Lower leg skin (tissue), 4 donors: ENCODE measurements around the gene ERI3. TPM values are rescaled to one million over a fixed set of nuclear protein-coding genes. Genes with fewer than 3 reads are reported as not detected.

ENCODE experiments used
- DNase-seq, 2 donors: peaks; one replicate each; pipeline ENCODE4 v3.0.0-alpha.2; 2019; ENCODE audit warnings: low spot score in 2 of 2
- H3K4me3 ChIP-seq: fragments of 200-600 bp; sonication (generic); 2 replicates; pipeline ENCODE4 v1.5.1; 2017; ENCODE audit warnings: mild to moderate bottlenecking, low read depth; ENCODE audit not compliant: poor library complexity, severe bottlenecking
- POLR2A ChIP-seq, 2 donors: fragments of 450-650 bp; IDR thresholded peaks; one replicate each; pipeline ENCODE4 v1.6.1; 2016 to 2017; ENCODE audit warnings: antibody characterized with exemption in 2 of 2, mild to moderate bottlenecking in 1 of 2, moderate library complexity in 1 of 2
- WGBS, 2 donors: methylation state at CpG; one replicate each; pipeline ENCODE4 v1.1.5; 2018; 5-methylcytosine and 5-hydroxymethylcytosine counted together
- intact Hi-C: fragments of 100-400 bp; cut with DNase I; formaldehyde crosslinking; loops from one replicate; pipeline ENCODE4 v1.15.0; 2023; ENCODE audit warnings: low total_unique reads
- total RNA-seq, 4 donors: library from RNA; depleted of rRNA; stranded (reverse); fragments of >200 nt; gene quantifications; one replicate each; pipeline ENCODE4 v1.1.0, GENCODE V29; 2016
- TF ChIP-seq, protein P1 (sequence below), 3 donors: fragments of 450-650 bp; IDR thresholded peaks; one replicate each; pipeline ENCODE4 v1.5.1; 2016; ENCODE audit warnings: antibody characterized with exemption in 3 of 3, mild to moderate bottlenecking in 3 of 3, moderate library complexity in 2 of 3

The ERI3 gene
- total RNA-seq, 4 donors from 2014 or later = 28.3 to 43.3 (median 40.4) TPM

DNA sequence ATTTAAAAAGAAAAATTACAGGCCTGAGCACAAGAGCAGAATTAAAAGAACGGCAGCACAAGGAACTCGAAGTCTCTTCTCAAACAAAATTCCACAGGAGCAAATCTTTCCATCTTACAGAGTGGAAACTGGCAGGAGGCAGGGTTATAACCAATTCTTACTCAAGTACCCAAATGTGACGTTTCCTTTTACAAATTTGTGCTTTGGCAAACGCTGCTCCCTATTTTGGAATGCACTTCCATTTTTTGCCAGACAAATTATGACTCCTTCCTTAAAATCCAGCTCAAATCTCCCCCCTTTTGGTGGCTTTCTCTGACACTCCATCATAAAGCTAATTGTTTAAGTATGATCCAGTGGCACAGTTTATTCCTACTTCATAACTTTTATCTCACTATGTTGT lies 7.8 kb downstream of the ERI3 start:
- no peak overlapping the region for H3K4me3 ChIP-seq
- no peak for TF ChIP-seq POLR2A (IDR thresholded peaks at IDR 0.05)
- TF ChIP-seq, protein P1, sequence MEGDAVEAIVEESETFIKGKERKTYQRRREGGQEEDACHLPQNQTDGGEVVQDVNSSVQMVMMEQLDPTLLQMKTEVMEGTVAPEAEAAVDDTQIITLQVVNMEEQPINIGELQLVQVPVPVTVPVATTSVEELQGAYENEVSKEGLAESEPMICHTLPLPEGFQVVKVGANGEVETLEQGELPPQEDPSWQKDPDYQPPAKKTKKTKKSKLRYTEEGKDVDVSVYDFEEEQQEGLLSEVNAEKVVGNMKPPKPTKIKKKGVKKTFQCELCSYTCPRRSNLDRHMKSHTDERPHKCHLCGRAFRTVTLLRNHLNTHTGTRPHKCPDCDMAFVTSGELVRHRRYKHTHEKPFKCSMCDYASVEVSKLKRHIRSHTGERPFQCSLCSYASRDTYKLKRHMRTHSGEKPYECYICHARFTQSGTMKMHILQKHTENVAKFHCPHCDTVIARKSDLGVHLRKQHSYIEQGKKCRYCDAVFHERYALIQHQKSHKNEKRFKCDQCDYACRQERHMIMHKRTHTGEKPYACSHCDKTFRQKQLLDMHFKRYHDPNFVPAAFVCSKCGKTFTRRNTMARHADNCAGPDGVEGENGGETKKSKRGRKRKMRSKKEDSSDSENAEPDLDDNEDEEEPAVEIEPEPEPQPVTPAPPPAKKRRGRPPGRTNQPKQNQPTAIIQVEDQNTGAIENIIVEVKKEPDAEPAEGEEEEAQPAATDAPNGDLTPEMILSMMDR (IDR thresholded peaks at IDR 0.05) = no peak
- intact Hi-C loops = no loop called here
- no peak for DNase-seq
- 42 to 46% methylated on average over 4 of the region's 4 CpGs for WGBS, 2 donors

DNA sequence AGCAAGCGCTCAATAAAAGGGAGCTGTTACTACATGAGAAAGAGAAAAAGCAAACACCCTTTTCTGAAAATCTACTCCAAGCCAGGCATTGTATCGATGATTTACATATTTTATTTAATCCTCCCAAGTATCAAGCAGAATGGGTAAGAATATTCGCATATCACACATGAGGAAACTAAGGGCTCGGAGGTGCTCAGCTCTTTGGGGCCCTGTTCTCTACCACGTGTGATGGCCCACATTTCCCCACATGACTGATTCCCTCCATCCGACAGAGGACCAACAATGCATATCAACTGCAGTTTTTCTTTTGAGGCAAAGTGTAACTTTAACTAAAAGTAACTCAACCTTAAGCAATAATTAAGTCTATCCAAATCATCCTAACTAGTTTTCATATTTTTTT lies 8.2 kb downstream of the ERI3 start:
- WGBS, 2 donors = 86 to 90% methylated on average over 6 of the region's 6 CpGs
- TF ChIP-seq, protein P1 (IDR thresholded peaks at IDR 0.05) = no peak
- no peak for TF ChIP-seq POLR2A (IDR thresholded peaks at IDR 0.05)
- intact Hi-C loops = no loop called here
- DNase-seq = no peak
- H3K4me3 ChIP-seq = no peak overlapping the region

DNA sequence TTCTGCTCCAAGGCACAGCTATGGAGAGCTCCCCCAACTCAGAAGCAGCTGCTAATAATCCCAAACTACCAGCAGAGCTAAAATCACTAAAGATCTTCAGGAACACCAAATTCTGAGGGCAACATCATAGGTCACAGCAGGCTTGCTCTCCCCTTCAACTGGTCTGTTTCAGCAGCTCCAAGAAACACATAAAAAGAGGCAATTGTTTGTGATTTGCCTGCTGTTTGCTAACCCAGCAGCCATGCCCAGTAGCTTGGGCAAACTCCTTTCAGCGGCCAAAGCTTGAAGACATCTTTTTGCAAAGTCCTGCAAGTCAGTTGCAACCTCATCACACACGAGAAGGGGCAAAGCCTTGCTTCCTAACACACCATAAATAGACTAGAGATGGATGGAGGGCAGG lies 8.9 kb downstream of the ERI3 start:
- WGBS, 2 donors = 88 to 90% methylated on average over 2 of the region's 2 CpGs
- TF ChIP-seq, protein P1 (IDR thresholded peaks at IDR 0.05) = no peak
- TF ChIP-seq POLR2A (IDR thresholded peaks at IDR 0.05) = no peak
- no peak for DNase-seq
- no peak overlapping the region for H3K4me3 ChIP-seq
- intact Hi-C loops = no loop called here

DNA sequence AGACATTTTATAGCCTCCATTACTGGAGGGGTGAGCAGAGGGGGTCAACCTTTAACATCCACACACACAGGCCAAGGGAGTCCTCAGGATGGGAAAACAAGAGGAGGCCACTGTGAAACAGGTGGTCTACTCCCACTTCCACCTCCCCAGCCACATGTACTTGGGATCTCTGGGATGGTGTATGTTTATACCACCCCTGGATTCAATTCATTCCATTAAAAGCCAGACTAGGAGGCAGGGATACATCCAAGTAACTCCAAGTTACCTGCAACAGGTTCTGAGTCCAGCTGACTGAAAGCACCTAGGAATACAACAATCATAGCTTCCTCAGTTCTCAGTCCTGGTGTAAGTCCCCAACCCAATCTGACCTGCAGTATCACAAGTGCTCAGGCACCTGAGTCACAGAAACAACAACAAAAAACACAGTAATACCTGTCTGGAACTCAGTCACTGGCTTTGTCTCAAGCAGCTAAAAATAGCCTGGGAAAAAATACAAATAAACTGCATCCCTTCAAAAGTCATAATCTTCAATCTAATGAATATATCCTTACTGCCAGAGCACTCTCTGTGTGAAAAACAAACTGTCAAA lies 9.8 kb downstream of the ERI3 start:
- intact Hi-C loops = no loop called here
- no peak for TF ChIP-seq POLR2A (IDR thresholded peaks at IDR 0.05)
- TF ChIP-seq, protein P1 (IDR thresholded peaks at IDR 0.05) = no peak
- DNase-seq = no peak
- no peak overlapping the region for H3K4me3 ChIP-seq

DNA sequence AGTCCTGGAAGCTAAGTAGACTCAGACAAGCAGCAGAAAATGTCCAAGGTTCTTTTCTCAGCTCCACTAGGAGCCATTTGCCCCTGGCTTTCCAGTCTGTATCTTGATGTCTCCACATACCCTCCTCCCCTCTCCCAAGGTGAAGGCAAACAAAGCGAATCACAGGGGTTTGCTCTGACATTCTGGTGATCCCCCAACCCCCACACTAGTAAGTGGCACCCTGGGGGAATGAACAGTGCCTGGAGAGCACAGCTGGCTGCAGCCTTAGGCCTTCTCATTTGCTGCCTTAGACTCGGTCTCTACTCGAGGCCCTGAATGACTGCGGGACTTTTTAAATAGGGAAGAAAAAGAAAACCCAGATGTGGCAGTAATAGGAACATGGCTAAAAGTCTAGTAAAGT lies 15.3 kb downstream of the ERI3 start:
- H3K4me3 ChIP-seq = no peak overlapping the region
- intact Hi-C loops = no loop called here
- DNase-seq = no peak
- TF ChIP-seq, protein P1 (IDR thresholded peaks at IDR 0.05) = no peak
- 81 to 83% methylated on average over 4 of the region's 4 CpGs for WGBS, 2 donors

DNA sequence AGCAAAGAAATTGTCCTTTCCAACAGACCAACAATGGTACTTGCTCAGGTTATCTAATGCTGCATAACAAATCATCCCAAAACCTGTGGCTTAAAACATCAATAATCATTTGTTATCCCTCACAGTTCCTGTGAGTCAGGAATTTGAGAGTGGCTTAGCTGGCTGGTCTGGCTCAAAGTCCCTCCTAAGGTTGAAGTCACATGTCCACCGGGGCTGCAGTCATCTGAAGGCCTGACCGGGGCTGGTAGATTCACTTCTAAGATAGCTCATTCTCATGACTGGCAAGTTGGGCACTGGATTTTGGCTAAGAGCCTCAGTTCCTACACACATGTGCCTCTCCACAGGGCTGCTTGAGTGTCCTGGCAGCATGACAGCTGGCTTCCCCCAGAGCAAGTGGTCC lies 16.9 kb downstream of the ERI3 start:
- no peak for DNase-seq
- no peak for TF ChIP-seq POLR2A (IDR thresholded peaks at IDR 0.05)
- TF ChIP-seq, protein P1 (IDR thresholded peaks at IDR 0.05) = no peak
- WGBS, 2 donors = 96 to 100% methylated on average over 2 of the region's 2 CpGs
- intact Hi-C loops = no loop called here
- H3K4me3 ChIP-seq = no peak overlapping the region
